ENCODE data around the gene STAMBP.

Gene STAMBP

DNA sequence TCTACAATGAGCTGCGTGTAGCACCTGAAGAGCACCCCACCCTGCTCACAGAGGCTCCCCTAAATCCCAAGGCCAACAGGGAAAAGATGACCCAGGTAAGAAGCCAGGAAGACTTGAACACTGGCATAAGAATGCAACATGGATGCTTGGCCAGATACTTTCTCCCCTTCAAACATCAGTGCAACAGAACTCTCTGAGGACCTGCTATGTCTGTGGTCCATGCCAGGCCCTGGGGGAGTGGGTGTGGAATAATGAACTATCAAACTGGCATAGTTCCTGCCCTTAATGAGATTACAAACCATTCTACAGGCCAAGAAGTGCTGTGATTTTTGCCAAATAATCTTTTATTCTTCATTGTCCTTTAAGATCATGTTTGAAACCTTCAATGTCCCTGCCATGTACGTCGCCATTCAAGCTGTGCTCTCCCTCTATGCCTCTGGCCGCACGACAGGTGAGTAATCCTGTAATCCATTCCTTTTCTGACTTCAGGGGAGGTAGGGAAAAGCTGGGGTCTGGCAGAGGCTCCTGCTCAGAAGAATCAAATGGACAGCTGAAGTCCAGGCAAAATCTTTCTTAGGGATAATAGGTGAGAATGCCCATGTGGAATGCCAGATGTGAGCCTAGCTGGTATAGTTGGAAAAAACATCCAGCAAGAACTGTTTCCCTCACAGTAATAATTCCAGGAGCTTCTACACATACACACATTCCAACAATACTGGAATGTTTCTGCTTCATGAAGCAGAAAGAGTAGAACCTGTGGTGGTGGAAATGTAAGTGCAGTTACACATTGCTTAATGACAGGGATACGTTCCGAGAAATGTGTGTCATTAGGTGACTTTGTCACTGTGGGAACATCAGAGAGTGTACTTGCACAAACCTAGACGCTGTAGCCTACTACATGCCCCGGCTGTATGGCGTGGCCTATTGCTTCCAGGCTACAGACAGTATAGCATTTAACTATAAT lies 80.2 kb downstream of the STAMBP start:
- no peak for DNase-seq

DNA sequence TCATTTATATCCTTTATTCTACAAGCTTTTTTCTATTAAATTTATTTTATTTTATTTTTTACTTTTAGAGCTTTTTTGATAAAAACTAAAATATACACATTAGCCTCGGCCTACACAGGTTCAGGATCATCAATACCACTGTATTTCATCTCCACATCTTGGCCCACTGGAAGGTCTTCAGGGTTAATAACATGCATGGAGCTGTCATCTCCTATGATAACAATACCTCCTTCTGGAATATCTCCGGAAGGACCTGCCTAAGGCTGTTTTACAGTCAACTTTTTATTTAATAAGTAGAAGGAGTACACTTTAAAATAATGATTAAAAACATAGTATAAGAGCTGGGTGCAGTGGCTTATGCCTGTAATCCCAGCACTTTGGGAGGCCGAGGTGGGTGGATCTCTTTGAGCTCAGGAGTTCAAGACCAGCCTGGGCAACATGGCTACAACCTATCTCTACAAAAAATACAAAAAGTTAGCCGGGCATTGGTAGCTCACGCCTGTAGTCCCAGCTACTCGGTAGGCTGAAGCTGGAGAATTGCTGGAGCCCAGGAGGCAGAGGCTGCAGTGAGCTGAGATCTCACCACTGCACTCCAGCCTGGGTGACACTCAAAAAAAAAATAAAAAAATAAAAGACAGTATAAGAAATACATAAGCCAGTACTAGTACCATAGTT lies 82.2 kb downstream of the STAMBP start:
- no peak for DNase-seq

- DNase-seq: no peak
Measured at GRCh38 chr2:73911548-73912208, 82.9 kb downstream of the STAMBP start.

- no peak for DNase-seq
Measured at GRCh38 chr2:73913414-73914054, 84.8 kb downstream of the STAMBP start.

DNA sequence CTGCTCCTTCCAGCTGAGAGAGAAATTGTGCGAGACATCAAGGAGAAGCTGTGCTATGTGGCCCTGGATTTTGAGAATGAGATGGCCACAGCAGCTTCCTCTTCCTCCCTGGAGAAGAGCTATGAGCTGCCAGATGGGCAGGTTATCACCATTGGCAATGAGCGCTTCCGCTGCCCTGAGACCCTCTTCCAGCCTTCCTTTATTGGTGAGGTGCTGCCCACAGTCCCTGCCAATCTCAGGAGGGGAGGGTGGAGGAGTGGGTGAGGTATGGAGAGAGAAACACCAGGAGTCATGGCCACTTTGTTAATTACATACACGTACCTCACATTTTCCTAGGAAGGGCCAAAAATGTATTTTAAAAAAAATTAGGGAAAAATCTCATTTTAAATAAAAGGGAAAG lies 85.9 kb downstream of the STAMBP start:
- no peak for DNase-seq

GRCh38 chr2:73915437-73915993 lies 86.8 kb downstream of the STAMBP start:
- DNase-seq: no peak

DNA sequence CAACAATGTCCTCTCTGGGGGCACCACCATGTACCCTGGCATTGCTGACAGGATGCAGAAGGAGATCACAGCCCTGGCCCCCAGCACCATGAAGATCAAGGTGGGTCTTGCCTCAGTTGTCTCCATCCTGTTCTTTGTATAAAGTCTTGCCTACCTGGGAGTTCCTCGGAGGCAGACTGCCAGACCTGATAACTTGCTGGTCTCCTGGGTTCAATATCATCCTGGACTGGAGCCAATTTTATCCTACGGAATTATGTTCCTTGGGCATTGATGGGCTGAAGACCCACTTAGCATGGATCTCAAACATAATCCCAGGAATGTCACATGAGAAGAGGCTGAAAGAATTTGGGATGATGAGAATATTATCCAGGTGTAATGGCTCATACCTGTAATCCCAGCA lies 87.9 kb downstream of the STAMBP start:
- no peak for DNase-seq

- DNase-seq: no peak
Measured at GRCh38 chr2:73917296-73917695, 88.5 kb downstream of the STAMBP start.

GRCh38 chr2:73917696-73918207 lies 89.0 kb downstream of the STAMBP start:
- no peak for DNase-seq

DNA sequence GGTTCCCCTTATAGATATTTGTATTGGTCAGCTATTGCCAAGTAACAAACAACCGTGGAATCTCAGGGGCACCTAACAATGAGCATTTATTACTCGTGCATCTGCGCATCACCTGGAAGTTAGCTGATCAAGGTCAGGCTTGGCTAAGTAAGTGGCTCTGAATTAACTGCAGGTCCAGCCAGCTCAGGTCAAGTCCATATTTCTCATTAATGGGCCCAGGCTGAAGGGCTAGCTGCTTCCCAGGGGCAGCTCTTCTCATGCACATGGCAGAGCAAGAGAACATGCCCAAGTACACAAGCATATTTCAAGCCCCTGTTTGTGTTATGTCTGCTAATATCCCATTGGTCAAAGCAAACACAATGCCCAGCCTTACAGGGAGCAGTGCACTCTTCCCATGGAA lies 90.1 kb downstream of the STAMBP start:
- DNase-seq: no peak

GRCh38 chr2:73919596-73920228 lies 91.0 kb downstream of the STAMBP start:
- DNase-seq: no peak

GRCh38 chr2:73920577-73921545 lies 92.1 kb downstream of the STAMBP start:
- peak; percentile 23 for DNase-seq

DNA sequence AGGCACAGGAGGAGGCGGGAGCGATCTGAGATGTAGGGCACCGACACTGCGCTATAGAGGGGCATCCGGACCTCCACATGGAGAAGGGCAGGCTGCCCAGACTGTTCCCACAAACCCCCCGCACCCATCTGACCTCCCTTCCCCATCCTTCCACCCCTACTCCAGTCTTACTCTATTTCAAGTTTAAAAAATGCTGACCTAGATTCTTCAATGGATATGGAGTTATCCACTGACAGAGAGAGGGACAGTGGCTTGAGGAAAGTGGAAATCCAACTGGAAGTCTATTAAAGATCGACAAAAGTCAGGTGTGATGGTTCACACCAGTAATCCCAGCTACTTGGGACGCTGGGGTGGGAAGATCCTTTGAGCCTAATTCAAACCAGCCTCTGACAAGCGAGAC lies 92.8 kb downstream of the STAMBP start:
- no peak for DNase-seq

DNA sequence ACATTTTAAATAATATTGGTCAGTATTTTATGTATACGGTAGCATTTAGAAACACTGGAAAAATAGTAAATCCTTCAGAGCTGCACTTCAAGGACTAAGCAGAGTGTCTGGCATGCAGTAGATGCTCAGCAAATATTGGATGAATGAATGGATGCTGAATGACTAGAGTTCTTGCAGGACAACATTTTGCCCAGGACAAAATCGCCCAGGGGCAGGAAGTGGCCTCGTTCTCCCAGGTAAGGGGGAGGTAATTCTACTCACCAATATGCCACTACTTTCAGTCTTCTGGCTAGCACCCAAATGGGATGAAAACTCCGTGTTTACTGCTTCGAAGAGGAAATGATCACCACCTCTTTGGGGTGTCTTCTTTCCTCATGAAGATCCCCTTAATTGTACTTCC lies 93.9 kb downstream of the STAMBP start:
- DNase-seq: no peak

All from MV-4-11 (cell line).